Spinal cord (tissue), 10 donors: ENCODE data around the gene GADL1. TPM values are rescaled to one million over a fixed set of nuclear protein-coding genes. Genes with fewer than 3 reads are reported as not detected.

Experiments
- DNase-seq, 6 donors: peaks; one replicate each; pipeline versions ENCODE4 v3.0.0 to v3.0.0-alpha.2; 2013 to 2015; ENCODE audit warnings: low spot score in 6 of 6, low read depth in 4 of 6
- H3K27ac ChIP-seq: one replicate; pipeline ENCODE4 v1.5.1; 2013; ENCODE audit warnings: low read depth, low read length, control low read depth
- H3K27me3 ChIP-seq: one replicate; pipeline ENCODE4 v1.6.1; 2013; ENCODE audit warnings: low read length; ENCODE audit not compliant: control insufficient read depth, insufficient read depth
- H3K36me3 ChIP-seq: one replicate; pipeline ENCODE4 v1.6.1; 2013; ENCODE audit warnings: low read length; ENCODE audit not compliant: control insufficient read depth, insufficient read depth
- H3K4me1 ChIP-seq: one replicate; pipeline ENCODE4 v1.6.1; 2013; ENCODE audit warnings: low read length; ENCODE audit not compliant: control insufficient read depth, insufficient read depth
- H3K4me3 ChIP-seq: one replicate; pipeline ENCODE4 v1.5.1; 2013; ENCODE audit warnings: low read depth, low read length, control low read depth
- H3K9me3 ChIP-seq: one replicate; pipeline ENCODE4 v1.6.1; 2013; ENCODE audit warnings: low read length; ENCODE audit not compliant: control insufficient read depth, insufficient read depth
- WGBS: methylation state at CpG from one replicate; pipeline ENCODE4 v1.1.5; 2013; ENCODE audit warnings: missing lambda C conversion rate; ENCODE audit not compliant: insufficient coverage; 5-methylcytosine and 5-hydroxymethylcytosine counted together
- polyA plus RNA-seq, 2 donors: library from polyadenylated mRNA; unstranded; fragments of 120-200 nt; gene quantifications; one replicate each; pipeline ENCODE4 v1.2.1, GENCODE V29; 2013; ENCODE audit not compliant: insufficient read length in 2 of 2
- total RNA-seq, 2 donors: library from RNA; depleted of rRNA in 1 of 2; stranded (reverse); fragments of 120-200 nt in 1 of 2; fragments of >200 nt in 1 of 2; gene quantifications; one replicate each; pipeline versions ENCODE4 v1.2.3 to v1.2.4, GENCODE V29; 2013 to 2014
- donor health status: healthy.

GADL1 gene
- total and polyA plus RNA-seq, 4 donors = 0.21 to 0.79 (median 0.48) TPM

- no peak for DNase-seq
- Histone ChIP-seq H3K27ac (no peak overlapping the region), H3K36me3 (no peaks in the 10 kb centered on the region), H3K4me3 (no peak overlapping the region), H3K4me1 (no peaks in the 10 kb centered on the region), H3K27me3 (no peaks in the 10 kb centered on the region), H3K9me3 (no peaks in the 10 kb centered on the region)
Measured at GRCh38 chr3:30708472-30708871, 186.0 kb downstream of the GADL1 start.

- WGBS = 100% methylated on average over 2 of the region's 4 CpGs
- H3K9me3 ChIP-seq = peaks cover 4% of the 10 kb centered on the region
- no peak overlapping the region for H3K27ac ChIP-seq
- no peaks in the 10 kb centered on the region for H3K27me3 ChIP-seq
- H3K36me3 ChIP-seq = no peaks in the 10 kb centered on the region
- DNase-seq = no peak
- no peaks in the 10 kb centered on the region for H3K4me1 ChIP-seq
- no peak overlapping the region for H3K4me3 ChIP-seq
Measured at GRCh38 chr3:30707825-30708224, 186.6 kb downstream of the GADL1 start.

DNA sequence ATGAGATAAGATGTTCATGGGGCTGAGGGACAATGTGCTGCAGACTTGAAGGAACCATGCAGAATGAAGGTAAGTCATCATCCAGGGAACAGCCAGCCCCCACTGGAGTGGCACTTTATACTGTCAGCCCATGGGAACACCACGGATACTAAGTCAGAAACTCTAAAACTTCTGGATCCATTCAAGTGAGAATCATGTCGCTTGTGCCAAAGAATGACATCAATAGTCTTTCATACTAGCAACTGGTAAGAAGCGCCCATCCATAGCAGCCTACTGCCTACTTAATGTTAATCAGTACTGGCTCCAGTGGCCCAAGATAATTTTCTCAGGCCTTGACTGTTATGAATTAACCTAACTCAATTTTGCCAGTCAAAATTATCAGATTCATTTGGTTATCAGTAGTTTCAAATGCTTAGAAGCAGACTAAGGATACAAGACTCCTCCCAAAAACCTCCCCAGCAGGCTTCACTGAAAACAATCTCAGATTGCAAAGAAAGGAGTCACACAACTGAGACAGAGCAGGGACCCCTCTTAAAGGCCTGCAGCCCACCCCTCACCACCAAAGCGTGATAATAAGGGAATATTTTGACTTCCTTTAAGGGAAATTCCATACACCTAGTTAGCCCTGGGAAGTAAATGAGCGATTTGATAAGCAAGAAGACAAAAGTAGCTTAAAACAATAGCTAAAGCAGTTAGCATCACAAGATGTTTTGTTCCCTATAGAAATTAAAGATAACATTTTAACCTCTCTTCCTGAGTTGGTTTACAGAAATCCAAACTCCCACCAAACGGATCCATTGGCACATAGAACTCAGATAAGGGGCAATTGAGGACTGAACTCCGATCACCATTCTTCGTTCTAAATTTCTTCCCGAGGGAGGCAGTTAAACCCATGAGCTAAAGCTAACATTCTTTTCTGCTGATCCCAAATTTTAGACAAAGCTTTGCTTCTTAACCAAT lies 189.2 kb downstream of the GADL1 start:
- no peak overlapping the region for H3K4me3 ChIP-seq
- no peaks in the 10 kb centered on the region for H3K27me3 ChIP-seq
- no peaks in the 10 kb centered on the region for H3K4me1 ChIP-seq
- DNase-seq = no peak
- H3K27ac ChIP-seq = no peak overlapping the region
- H3K36me3 ChIP-seq = no peaks in the 10 kb centered on the region
- 73% methylated on average over 7 of the region's 9 CpGs for WGBS
- H3K9me3 ChIP-seq = peaks cover 4% of the 10 kb centered on the region

GRCh38 chr3:30702828-30703397 lies 191.5 kb downstream of the GADL1 start:
- no peak for DNase-seq
- H3K27ac ChIP-seq = no peak overlapping the region
- no peaks in the 10 kb centered on the region for H3K4me1 ChIP-seq
- H3K27me3 ChIP-seq = no peaks in the 10 kb centered on the region
- peaks cover 4% of the 10 kb centered on the region for H3K9me3 ChIP-seq
- H3K36me3 ChIP-seq = no peaks in the 10 kb centered on the region
- H3K4me3 ChIP-seq = no peak overlapping the region
- WGBS = no CpG with 5 or more reads among the region's 2 CpGs

DNA sequence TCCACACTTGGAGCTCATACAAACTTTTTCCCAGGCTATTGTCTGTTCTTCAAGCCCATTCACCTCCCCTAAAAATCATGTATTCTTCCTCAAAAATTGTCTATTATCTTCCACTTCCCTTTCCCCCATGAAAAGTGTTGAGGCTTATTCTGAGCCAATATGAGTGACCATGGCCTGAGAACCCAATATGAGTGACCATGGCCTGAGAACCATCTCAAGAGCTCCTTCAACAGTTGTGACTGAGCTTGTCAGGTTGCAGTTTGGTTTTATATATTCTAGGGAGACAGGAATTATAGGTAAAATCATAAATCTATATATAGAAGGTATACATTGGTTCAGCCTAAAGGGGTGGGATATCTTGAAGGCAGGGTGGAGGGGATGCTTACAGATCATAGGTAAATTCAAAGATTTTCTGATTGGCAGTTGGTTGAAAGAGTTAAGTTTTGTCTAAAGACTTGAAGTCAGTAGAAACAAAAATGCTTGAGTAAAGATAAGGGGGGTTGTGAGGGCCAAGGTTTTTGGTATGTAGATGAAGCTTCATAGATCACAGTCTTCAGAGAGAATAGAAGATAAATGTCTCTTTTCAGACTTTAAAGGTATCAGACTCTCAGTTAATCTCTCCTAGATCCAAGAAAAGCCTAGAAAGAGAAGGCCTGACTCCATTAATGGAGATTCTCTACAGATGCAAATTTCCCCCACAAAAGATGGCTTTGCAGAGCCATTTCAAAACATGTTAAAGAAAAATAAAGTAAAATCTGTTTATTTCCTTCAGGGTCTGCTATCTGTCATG lies 192.2 kb downstream of the GADL1 start:
- H3K9me3 ChIP-seq = peaks cover 4% of the 10 kb centered on the region

DNA sequence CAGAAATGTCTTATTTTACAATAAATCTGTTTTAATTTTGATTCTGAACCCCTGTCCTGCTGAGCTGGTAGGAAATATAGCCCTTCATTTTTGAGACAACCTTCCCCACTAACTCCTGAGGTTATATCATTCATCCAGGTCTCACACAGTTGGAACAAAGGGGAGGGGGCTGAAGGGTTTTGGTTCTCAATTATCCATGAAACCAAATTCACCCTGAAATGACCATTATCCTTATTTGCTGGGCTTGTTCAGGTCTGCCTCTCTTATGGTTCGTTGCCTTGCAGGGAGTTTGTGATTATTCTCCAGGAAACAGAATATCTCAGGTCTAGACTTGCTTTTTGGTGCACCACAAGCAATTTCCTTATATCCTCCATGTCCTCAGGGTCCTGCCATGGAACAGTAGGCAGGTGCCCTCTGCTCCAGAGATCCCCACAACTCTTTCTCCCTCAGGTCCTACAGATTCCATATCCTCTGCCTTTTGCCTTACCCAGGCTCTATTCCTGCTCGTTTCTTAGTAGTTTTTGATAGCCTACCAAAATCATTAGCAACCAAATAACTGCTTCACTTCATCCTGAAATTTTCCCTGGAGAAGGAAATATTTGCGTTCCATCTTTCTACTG lies 193.6 kb downstream of the GADL1 start:
- no peak overlapping the region for H3K4me3 ChIP-seq
- H3K27me3 ChIP-seq = no peaks in the 10 kb centered on the region
- peaks cover 4% of the 10 kb centered on the region for H3K9me3 ChIP-seq
- H3K4me1 ChIP-seq = no peaks in the 10 kb centered on the region
- 40% methylated on average over 1 of the region's 3 CpGs for whole genome bisulfite sequencing
- H3K36me3 ChIP-seq = no peaks in the 10 kb centered on the region
- H3K27ac ChIP-seq = no peak overlapping the region
- DNase-seq = no peak

More for the DNA sequence above, 192.2 kb downstream of the GADL1 start:
- Histone ChIP-seq H3K36me3 (no peaks in the 10 kb centered on the region), H3K4me1 (no peaks in the 10 kb centered on the region), H3K27me3 (no peaks in the 10 kb centered on the region), H3K27ac (no peak overlapping the region), H3K4me3 (no peak overlapping the region)
- no peak for DNase-seq

DNA sequence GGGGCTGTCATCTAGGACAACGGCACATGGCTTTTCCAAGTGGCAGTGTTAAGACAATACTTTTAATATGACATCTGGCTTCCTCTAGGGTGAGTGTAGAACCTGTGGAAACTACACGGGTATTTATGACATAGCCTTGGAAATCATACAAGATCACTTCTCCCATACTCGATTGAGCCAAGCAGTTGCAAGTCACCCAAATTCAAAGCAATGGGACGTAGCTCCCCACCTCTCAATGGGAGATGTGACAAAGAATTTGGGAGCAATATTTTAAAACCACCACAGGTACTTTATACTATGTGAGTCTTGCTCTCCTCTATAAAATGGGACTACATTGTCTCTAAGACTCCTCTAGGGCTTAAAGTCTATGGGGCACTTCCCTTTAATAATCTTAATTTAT lies 194.5 kb downstream of the GADL1 start:
- Histone ChIP-seq H3K4me3 (no peak overlapping the region), H3K4me1 (no peaks in the 10 kb centered on the region), H3K9me3 (peaks cover 4% of the 10 kb centered on the region), H3K27me3 (no peaks in the 10 kb centered on the region), H3K27ac (no peak overlapping the region), H3K36me3 (no peaks in the 10 kb centered on the region)
- DNase-seq = no peak
- no CpG with 5 or more reads among the region's 4 CpGs for WGBS

- Histone ChIP-seq H3K9me3 (peaks cover 4% of the 10 kb centered on the region), H3K27me3 (no peaks in the 10 kb centered on the region), H3K36me3 (no peaks in the 10 kb centered on the region), H3K4me1 (no peaks in the 10 kb centered on the region), H3K4me3 (no peak overlapping the region), H3K27ac (no peak overlapping the region)
- DNase-seq = no peak
- 88% methylated on average over 1 of the region's 2 CpGs for WGBS
Measured at GRCh38 chr3:30698549-30698948, 195.9 kb downstream of the GADL1 start.

- peak in 1 of 6 donors; percentile 70 for DNase-seq
- WGBS = 67% methylated on average over 1 of the region's 2 CpGs
- no peak overlapping the region for H3K27ac ChIP-seq
- no peak overlapping the region for H3K4me3 ChIP-seq
- H3K4me1 ChIP-seq = no peaks in the 10 kb centered on the region
- H3K9me3 ChIP-seq = no peaks in the 10 kb centered on the region
- no peaks in the 10 kb centered on the region for H3K27me3 ChIP-seq
- H3K36me3 ChIP-seq = no peaks in the 10 kb centered on the region
Measured at GRCh38 chr3:30696896-30697295, 197.6 kb downstream of the GADL1 start.
